Liver (tissue), 9 donors: Measurements from ENCODE around the gene MRPL32. TPM values are rescaled to one million over a fixed set of nuclear protein-coding genes. Genes with fewer than 3 reads are reported as not detected.

Experiments used
- DNase-seq: peaks from one replicate; pipeline ENCODE4 v3.0.0-alpha.2; 2017; ENCODE audit warnings: low spot score
- H3K27ac ChIP-seq, 2 donors: one replicate each; pipeline ENCODE4 v1.7.0; 2013; ENCODE audit warnings: inconsistent platforms in 2 of 2, low read length in 2 of 2, control low read depth in 1 of 2, low read depth in 1 of 2, mild to moderate bottlenecking in 1 of 2
- H3K27me3 ChIP-seq, 4 donors: one replicate each; pipeline versions ENCODE4 v1.6.1 to v1.7.0; 2013; ENCODE audit warnings: low read length in 3 of 4, inconsistent platforms in 1 of 4, mild to moderate bottlenecking in 1 of 4, moderate library complexity in 1 of 4; ENCODE audit not compliant: control insufficient read depth in 4 of 4, insufficient read depth in 4 of 4
- H3K36me3 ChIP-seq, 4 donors: one replicate each; pipeline versions ENCODE4 v1.6.1 to v1.7.0; 2013; ENCODE audit warnings: low read length in 3 of 4, mild to moderate bottlenecking in 3 of 4, low read depth in 1 of 4, moderate library complexity in 1 of 4; ENCODE audit not compliant: control insufficient read depth in 4 of 4, insufficient read depth in 3 of 4
- H3K4me1 ChIP-seq, 4 donors: one replicate each; pipeline versions ENCODE4 v1.6.1 to v1.7.0; 2013; ENCODE audit warnings: low read length in 3 of 4, mild to moderate bottlenecking in 3 of 4, moderate library complexity in 1 of 4; ENCODE audit not compliant: control insufficient read depth in 4 of 4, insufficient read depth in 4 of 4
- H3K4me3 ChIP-seq, 3 donors: one replicate each; pipeline versions ENCODE4 v1.6.1 to v1.7.0; 2013; ENCODE audit warnings: low read length in 3 of 3, control low read depth in 1 of 3, low read depth in 1 of 3, mild to moderate bottlenecking in 1 of 3
- H3K9ac ChIP-seq, 2 donors: one replicate each; pipeline ENCODE4 v1.7.0; 2013; ENCODE audit warnings: low read length in 2 of 2, mild to moderate bottlenecking in 2 of 2, moderate library complexity in 2 of 2, control low read depth in 1 of 2, low read depth in 1 of 2
- H3K9me3 ChIP-seq, 4 donors: one replicate each; pipeline versions ENCODE4 v1.6.1 to v1.7.0; 2013; ENCODE audit warnings: low read length in 3 of 4; ENCODE audit not compliant: control insufficient read depth in 4 of 4
- ATF3 ChIP-seq: IDR thresholded peaks from 2 replicates; pipeline ENCODE4 v1.6.1; 2016; ENCODE audit warnings: antibody characterized with exemption
- CTCF ChIP-seq: fragments of 150-350 bp; IDR thresholded peaks from 2 replicates; pipeline ENCODE4 v1.5.1; 2017; ENCODE audit warnings: improper control_type of control experiment, low read depth, low read length; ENCODE audit not compliant: missing input control
- EGR1 ChIP-seq, 2 donors: IDR thresholded peaks; 2 replicates each; pipeline ENCODE4 v1.6.1; 2016 to 2018; ENCODE audit warnings: antibody characterized with exemption in 2 of 2, low read depth in 2 of 2
- FOXA1 ChIP-seq: IDR thresholded peaks from 2 replicates; pipeline ENCODE4 v1.6.1; 2016; ENCODE audit warnings: antibody characterized with exemption
- GABPA ChIP-seq, 2 donors: IDR thresholded peaks in 1 of 2; conservative IDR thresholded peaks in 1 of 2; 2 replicates each; pipeline ENCODE4 v1.6.1; 2016; ENCODE audit warnings: antibody characterized with exemption in 2 of 2, mild to moderate bottlenecking in 1 of 2, moderate library complexity in 1 of 2
- HNF4A ChIP-seq, 2 donors: conservative IDR thresholded peaks; 2 replicates each; pipeline ENCODE4 v1.6.1; 2016; ENCODE audit warnings: antibody characterized with exemption in 2 of 2, mild to moderate bottlenecking in 2 of 2
- JUND ChIP-seq, 2 donors: IDR thresholded peaks; 2 replicates each; pipeline ENCODE4 v1.6.1; 2016; ENCODE audit warnings: antibody characterized with exemption in 2 of 2
- MAX ChIP-seq: IDR thresholded peaks from 2 replicates; pipeline ENCODE4 v1.6.1; 2016; ENCODE audit warnings: antibody characterized with exemption
- NR2F2 ChIP-seq: IDR thresholded peaks from 2 replicates; pipeline ENCODE4 v1.6.1; 2016; ENCODE audit warnings: antibody characterized with exemption
- RAD21 ChIP-seq, 2 donors: IDR thresholded peaks; 2 replicates each; pipeline ENCODE4 v1.6.1; 2016; ENCODE audit warnings: antibody characterized with exemption in 2 of 2, mild to moderate bottlenecking in 2 of 2
- REST ChIP-seq: IDR thresholded peaks from 2 replicates; pipeline ENCODE4 v1.6.1; 2016; ENCODE audit warnings: antibody characterized with exemption, mild to moderate bottlenecking
- RXRA ChIP-seq, 2 donors: IDR thresholded peaks; 2 replicates each; pipeline ENCODE4 v1.6.1; 2017 to 2018; ENCODE audit warnings: antibody characterized with exemption in 2 of 2, mild to moderate bottlenecking in 1 of 2
- SP1 ChIP-seq: IDR thresholded peaks from 2 replicates; pipeline ENCODE4 v1.6.1; 2018; ENCODE audit warnings: antibody characterized with exemption, mild to moderate bottlenecking
- TAF1 ChIP-seq: conservative IDR thresholded peaks from 2 replicates; pipeline ENCODE4 v1.6.1; 2016; ENCODE audit warnings: antibody characterized with exemption, mild to moderate bottlenecking
- YY1 ChIP-seq: IDR thresholded peaks from 2 replicates; pipeline ENCODE4 v1.6.1; 2016; ENCODE audit warnings: antibody characterized with exemption, mild to moderate bottlenecking
- WGBS: extraction: QIAGEN DNeasy Blood & Tissue Kit; methylation state at CpG from one replicate; pipeline ENCODE4 v1.1.7; 2013; 5-methylcytosine and 5-hydroxymethylcytosine counted together
- polyA plus RNA-seq, 2 donors: library from polyadenylated mRNA; stranded (reverse) in 1 of 2; unstranded in 1 of 2; fragments of 200-250 nt in 1 of 2; fragments of >200 nt in 1 of 2; fragmentation: Nextera tagmentation in 1 of 2; extraction: Ambion mirVana in 1 of 2; gene quantifications; one replicate each; pipeline versions ENCODE4 v1.2.1 to v1.2.3, GENCODE V29; 2013 to 2015
- total RNA-seq, 2 donors: library from RNA; depleted of rRNA; stranded (reverse); fragments of >200 nt; gene quantifications; one replicate each; pipeline ENCODE4 v1.2.3, GENCODE V29; 2014
- donor health status: healthy.
- donor health status: healthy.
- donor health status: healthy.
- donor health status: healthy.
- donor health status: healthy.

Gene MRPL32
- total and polyA plus RNA-seq, 4 donors, result 23.6 to 94.7 (median 47.9) TPM

GRCh38 chr7:42928754-42929153 is 3.4 kb upstream of the MRPL32 start:
- Histone ChIP-seq H3K27me3 (no peaks in the 10 kb centered on the region), H3K27ac (no peak overlapping the region), H3K9me3 (no peaks in the 10 kb centered on the region), H3K4me1 (peaks cover 7 to 50% (median 35%) of the 10 kb centered on the region in 4 donors), H3K4me3 (no peak overlapping the region), H3K36me3 (peaks cover 9 to 20% (median 19%) of the 10 kb centered on the region in 4 donors), H3K9ac (no peak overlapping the region)
- no peak for DNase-seq
- TF ChIP-seq YY1 (no peak), NR2F2 (no peak), GABPA (IDR thresholded peaks at IDR 0.05 in 1 of 2, conservative IDR thresholded peaks at IDR 0.05 in 1 of 2) (no peak), EGR1 (IDR thresholded peaks at IDR 0.05; ENCODE audit: low read depth in 2 of 2) (no peak), RAD21 (IDR thresholded peaks at IDR 0.05) (no peak), FOXA1 (no peak), MAX (no peak), ATF3 (no peak), REST (no peak), JUND (IDR thresholded peaks at IDR 0.05) (no peak), RXRA (IDR thresholded peaks at IDR 0.05) (no peak), SP1 (no peak)
- 74% methylated on average over 3 of the region's 3 CpGs for WGBS

- H3K36me3 ChIP-seq, result peaks cover 6 to 19% (median 17%) of the 10 kb centered on the region in 4 donors
- H3K9ac ChIP-seq, result peak overlapping the region in 1 of 2 donors; percentile 37
- peaks cover 10 to 57% (median 35%) of the 10 kb centered on the region in 4 donors for H3K4me1 ChIP-seq
- no peaks in the 10 kb centered on the region for H3K27me3 ChIP-seq
- TF ChIP-seq RAD21 (IDR thresholded peaks at IDR 0.05) (no peak), HNF4A (conservative IDR thresholded peaks at IDR 0.05) (peak; percentile 61 to 62), SP1 (peak; percentile 15)
- no peaks in the 10 kb centered on the region for H3K9me3 ChIP-seq
- peak overlapping the region in 1 of 3 donors; percentile 10 for H3K4me3 ChIP-seq
- no peak for DNase-seq
- 36% methylated on average over 3 of the region's 3 CpGs for WGBS
- peak overlapping the region in 1 of 2 donors; percentile 35 for H3K27ac ChIP-seq
Measured at GRCh38 chr7:42929449-42929848, 2.7 kb upstream of the MRPL32 start.

GRCh38 chr7:42930889-42931288 is 1.3 kb upstream of the MRPL32 start:
- Histone ChIP-seq H3K27ac (peak overlapping the region; percentile 60 to 96), H3K4me1 (peaks cover 10 to 57% (median 35%) of the 10 kb centered on the region in 4 donors), H3K36me3 (peaks cover 2 to 18% (median 14%) of the 10 kb centered on the region in 4 donors), H3K4me3 (peak overlapping the region; percentile 74 to 95 (median 74)), H3K9ac (peak overlapping the region; percentile 66 to 99), H3K27me3 (no peaks in the 10 kb centered on the region), H3K9me3 (no peaks in the 10 kb centered on the region)
- TF ChIP-seq TAF1, result peak; percentile 67
- peak; percentile 43 to 67 for TF ChIP-seq RXRA (IDR thresholded peaks at IDR 0.05)
- TF ChIP-seq REST, result no peak
- no peak for TF ChIP-seq MAX
- peak; percentile 50 to 63 for TF ChIP-seq HNF4A (conservative IDR thresholded peaks at IDR 0.05)
- peak; percentile 49 for TF ChIP-seq SP1
- no peak for TF ChIP-seq CTCF
- TF ChIP-seq EGR1 (IDR thresholded peaks at IDR 0.05; ENCODE audit: low read depth in 2 of 2), result peak in 1 of 2 donors; percentile 44
- peak in 1 of 2 donors; percentile 44 for TF ChIP-seq JUND (IDR thresholded peaks at IDR 0.05)
- WGBS, result 6% methylated on average over 5 of the region's 5 CpGs
- no peak for DNase-seq
